Mesothelial cell of epicardium (in vitro differentiated cells): ENCODE results near the gene CD40LG. TPM values are rescaled to one million over a fixed set of nuclear protein-coding genes. Genes with fewer than 3 reads are reported as not detected.

Experiments used
- DNase-seq, 2 experiments: peaks; one replicate each; pipeline ENCODE4 v3.0.0; 2021; ENCODE audit warnings: low spot score in 2 of 2; ENCODE audit not compliant: unreplicated experiment in 2 of 2
- H3K27ac Mint-ChIP-seq: 2 replicates; pipeline ENCODE4 v1.8.0; 2021; ENCODE audit warnings: mixed read lengths
- H3K27me3 Mint-ChIP-seq: 2 replicates; pipeline ENCODE4 v1.8.0; 2021; ENCODE audit warnings: low read depth, mixed read lengths
- H3K36me3 Mint-ChIP-seq: 2 replicates; pipeline ENCODE4 v1.8.0; 2021; ENCODE audit warnings: mixed read lengths
- H3K4me1 Mint-ChIP-seq: 2 replicates; pipeline ENCODE4 v1.8.0; 2021; ENCODE audit warnings: mixed read lengths
- H3K4me3 Mint-ChIP-seq: 2 replicates; pipeline ENCODE4 v1.8.0; 2021; ENCODE audit warnings: mild to moderate bottlenecking, moderate library complexity, mixed read lengths
- H3K9me3 Mint-ChIP-seq: 2 replicates; pipeline ENCODE4 v1.8.0; 2021; ENCODE audit warnings: mixed read lengths
- CTCF ChIP-seq: fragments of 200-600 bp; sonication (generic); IDR thresholded peaks from one replicate; pipeline ENCODE4 v1.5.0; 2021; ENCODE audit warnings: antibody characterized with exemption; ENCODE audit not compliant: unreplicated experiment
- total RNA-seq: library from RNA; stranded (reverse); gene quantifications from 3 replicates; pipeline ENCODE4 v1.2.1, GENCODE V29; 2021

The CD40LG gene
- total RNA-seq, 1 donor from 2014 or later, result not detected

DNA sequence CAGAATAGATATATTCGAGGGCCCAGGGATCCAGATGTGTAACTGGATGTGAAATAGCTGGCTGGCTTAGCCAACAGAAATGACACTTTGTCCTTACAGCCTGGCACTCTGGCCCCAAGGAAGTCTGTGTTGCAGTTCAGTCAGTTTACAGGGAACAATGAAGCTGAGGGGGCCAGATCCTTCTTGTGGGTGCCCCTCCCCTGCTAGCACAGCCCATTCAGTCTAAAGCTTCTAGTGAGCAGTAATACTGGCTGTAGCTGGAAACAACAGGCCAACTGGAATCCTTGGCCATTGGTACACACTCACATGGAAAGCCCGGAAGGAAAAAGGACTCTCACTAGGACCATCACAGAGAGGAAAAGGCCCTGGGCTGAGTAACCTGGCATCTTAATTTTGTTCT lies 22.7 kb upstream of the CD40LG start:
- Mint-ChIP-seq H3K4me1 (no peaks in the 10 kb centered on the region), H3K27ac (no peak overlapping the region), H3K9me3 (peaks cover 12% of the 10 kb centered on the region), H3K4me3 (no peak overlapping the region), H3K27me3 (no peaks in the 10 kb centered on the region), H3K36me3 (no peaks in the 10 kb centered on the region)
- no peak for DNase-seq
- no peak for TF ChIP-seq CTCF

DNA sequence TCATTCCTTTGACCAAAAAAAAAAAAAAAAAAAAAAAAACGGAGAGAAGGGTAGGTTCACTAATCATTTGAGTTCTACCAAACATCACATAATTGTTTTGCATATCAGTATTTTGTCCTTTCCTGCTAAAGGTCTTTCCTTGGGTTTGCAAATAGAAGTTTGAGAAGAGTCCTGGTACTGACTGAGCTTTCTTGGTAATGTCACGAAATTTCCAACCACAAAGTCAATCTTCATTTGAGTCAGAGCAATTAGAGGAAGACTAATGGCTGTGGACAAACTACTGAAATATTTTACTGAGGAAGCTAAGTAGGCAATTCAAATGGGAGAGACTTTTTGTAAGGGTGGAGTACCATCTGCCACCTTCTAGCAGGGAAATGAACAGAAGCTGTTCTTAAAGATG lies 21.7 kb upstream of the CD40LG start:
- no peak for DNase-seq
- H3K27me3 Mint-ChIP-seq, result peaks cover 1% of the 10 kb centered on the region
- no peak for TF ChIP-seq CTCF
- no peak overlapping the region for H3K4me3 Mint-ChIP-seq
- no peaks in the 10 kb centered on the region for H3K4me1 Mint-ChIP-seq
- H3K36me3 Mint-ChIP-seq, result no peaks in the 10 kb centered on the region
- H3K9me3 Mint-ChIP-seq, result peaks cover 12% of the 10 kb centered on the region
- H3K27ac Mint-ChIP-seq, result no peak overlapping the region

DNA sequence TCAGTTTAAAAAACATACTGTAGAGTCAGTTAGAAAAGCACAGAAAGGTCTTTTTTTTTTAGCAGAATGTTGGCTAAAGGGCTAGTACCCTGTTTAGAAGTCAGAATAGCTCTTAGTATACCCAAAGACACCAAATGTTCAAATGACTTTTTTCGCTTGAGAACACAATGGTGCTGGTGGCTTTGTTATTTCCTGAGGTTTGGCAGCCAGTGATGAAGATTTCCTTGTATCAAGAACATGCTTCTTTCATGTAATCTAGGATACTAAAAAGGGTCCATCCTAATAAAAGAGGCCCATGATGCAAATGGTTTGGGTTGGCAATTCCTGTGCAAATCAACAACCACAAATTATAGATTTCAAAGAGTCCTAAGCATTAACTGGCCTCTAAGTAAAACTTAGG lies 21.1 kb upstream of the CD40LG start:
- no peak for TF ChIP-seq CTCF
- DNase-seq, result no peak
- Mint-ChIP-seq H3K27me3 (peaks cover 3% of the 10 kb centered on the region), H3K27ac (no peak overlapping the region), H3K9me3 (peaks cover 12% of the 10 kb centered on the region), H3K4me1 (no peaks in the 10 kb centered on the region), H3K4me3 (no peak overlapping the region), H3K36me3 (no peaks in the 10 kb centered on the region)

- no peak overlapping the region for H3K4me3 Mint-ChIP-seq
- H3K36me3 Mint-ChIP-seq, result no peaks in the 10 kb centered on the region
- peaks cover 3% of the 10 kb centered on the region for H3K27me3 Mint-ChIP-seq
- no peaks in the 10 kb centered on the region for H3K4me1 Mint-ChIP-seq
- no peak overlapping the region for H3K27ac Mint-ChIP-seq
- no peak for TF ChIP-seq CTCF
- DNase-seq, result no peak
- peaks cover 12% of the 10 kb centered on the region for H3K9me3 Mint-ChIP-seq
Observed at GRCh38 chrX:136627409-136627808, 20.5 kb upstream of the CD40LG start.

GRCh38 chrX:136629084-136629750 lies 18.7 kb upstream of the CD40LG start:
- DNase-seq, result no peak
- no peak overlapping the region for H3K27ac Mint-ChIP-seq
- H3K27me3 Mint-ChIP-seq, result peaks cover 3% of the 10 kb centered on the region
- no peak overlapping the region for H3K4me3 Mint-ChIP-seq
- peaks cover 14% of the 10 kb centered on the region for H3K9me3 Mint-ChIP-seq
- no peaks in the 10 kb centered on the region for H3K36me3 Mint-ChIP-seq
- no peak for TF ChIP-seq CTCF
- no peaks in the 10 kb centered on the region for H3K4me1 Mint-ChIP-seq

- Mint-ChIP-seq H3K9me3 (peaks cover 4% of the 10 kb centered on the region), H3K4me1 (no peaks in the 10 kb centered on the region), H3K36me3 (no peaks in the 10 kb centered on the region), H3K27me3 (peaks cover 3% of the 10 kb centered on the region), H3K4me3 (no peak overlapping the region), H3K27ac (no peak overlapping the region)
- TF ChIP-seq CTCF, result no peak
- DNase-seq, result no peak
Observed at GRCh38 chrX:136630881-136631280, 17.1 kb upstream of the CD40LG start.
